GM23338 (cell line): ENCODE measurements around the gene DYNC2LI1.

Experiments used
- CREB1 ChIP-seq: fragments of 250-450 bp; sonication (Bioruptor Pico); IDR thresholded peaks from 2 replicates; pipeline ENCODE4 v1.5.0; 2020; ENCODE audit warnings: low read depth, mild to moderate bottlenecking, moderate library complexity
- ETS1 ChIP-seq: IDR thresholded peaks from 2 replicates; pipeline ENCODE4 v1.6.1; 2016; ENCODE audit warnings: antibody characterized with exemption
- EZH2 ChIP-seq: fragments of 200-600 bp; sonication (generic); IDR thresholded peaks from one replicate; pipeline ENCODE4 v1.8.0; 2017; ENCODE audit warnings: antibody characterized with exemption, mild to moderate bottlenecking, low read depth; ENCODE audit not compliant: unreplicated experiment
- EZH2phosphoT487 ChIP-seq: fragments of 200-600 bp; sonication (generic); IDR thresholded peaks from one replicate; pipeline ENCODE4 v1.8.1; 2018; ENCODE audit warnings: antibody characterized with exemption; ENCODE audit not compliant: unreplicated experiment
- JUNB ChIP-seq: IDR thresholded peaks from one replicate; pipeline ENCODE4 v1.6.1; 2016; ENCODE audit warnings: antibody characterized with exemption; ENCODE audit not compliant: unreplicated experiment
- POLR2AphosphoS5 ChIP-seq: IDR thresholded peaks from 2 replicates; pipeline ENCODE4 v1.6.1; 2016; ENCODE audit warnings: antibody characterized with exemption, low read depth
- ZNF114 ChIP-seq: fragments of 250-450 bp; sonication (Bioruptor Pico); IDR thresholded peaks from 2 replicates; pipeline ENCODE4 v1.5.0; 2020; ENCODE audit warnings: mild to moderate bottlenecking, moderate library complexity
- ZNF331 ChIP-seq: fragments of 250-450 bp; sonication (Bioruptor Pico); IDR thresholded peaks from 2 replicates; pipeline ENCODE4 v1.5.0; 2020; ENCODE audit warnings: low read depth, mild to moderate bottlenecking, moderate library complexity
- TF ChIP-seq, protein P1 (sequence below), 2 experiments: fragments of 200-600 bp in 1 of 2; sonication (generic) in 1 of 2; conservative IDR thresholded peaks; 2 replicates each; pipeline versions ENCODE4 v1.5.1 to v1.6.1; 2016 to 2017; ENCODE audit warnings: antibody characterized with exemption in 2 of 2, low read depth in 2 of 2, mild to moderate bottlenecking in 2 of 2, moderate library complexity in 1 of 2
- TF ChIP-seq, protein P2 (sequence below): IDR thresholded peaks from one replicate; pipeline ENCODE4 v1.6.1; 2018; ENCODE audit warnings: antibody characterized with exemption; ENCODE audit not compliant: unreplicated experiment
- TF ChIP-seq, protein P3 (sequence below): fragments of 250-450 bp; sonication (Bioruptor Pico); IDR thresholded peaks from 2 replicates; pipeline ENCODE4 v1.5.0; 2020; ENCODE audit warnings: mild to moderate bottlenecking, moderate library complexity

- TF ChIP-seq, protein P1, sequence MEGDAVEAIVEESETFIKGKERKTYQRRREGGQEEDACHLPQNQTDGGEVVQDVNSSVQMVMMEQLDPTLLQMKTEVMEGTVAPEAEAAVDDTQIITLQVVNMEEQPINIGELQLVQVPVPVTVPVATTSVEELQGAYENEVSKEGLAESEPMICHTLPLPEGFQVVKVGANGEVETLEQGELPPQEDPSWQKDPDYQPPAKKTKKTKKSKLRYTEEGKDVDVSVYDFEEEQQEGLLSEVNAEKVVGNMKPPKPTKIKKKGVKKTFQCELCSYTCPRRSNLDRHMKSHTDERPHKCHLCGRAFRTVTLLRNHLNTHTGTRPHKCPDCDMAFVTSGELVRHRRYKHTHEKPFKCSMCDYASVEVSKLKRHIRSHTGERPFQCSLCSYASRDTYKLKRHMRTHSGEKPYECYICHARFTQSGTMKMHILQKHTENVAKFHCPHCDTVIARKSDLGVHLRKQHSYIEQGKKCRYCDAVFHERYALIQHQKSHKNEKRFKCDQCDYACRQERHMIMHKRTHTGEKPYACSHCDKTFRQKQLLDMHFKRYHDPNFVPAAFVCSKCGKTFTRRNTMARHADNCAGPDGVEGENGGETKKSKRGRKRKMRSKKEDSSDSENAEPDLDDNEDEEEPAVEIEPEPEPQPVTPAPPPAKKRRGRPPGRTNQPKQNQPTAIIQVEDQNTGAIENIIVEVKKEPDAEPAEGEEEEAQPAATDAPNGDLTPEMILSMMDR (conservative IDR thresholded peaks at IDR 0.05; ENCODE audit: low read depth in 2 of 2) = no peak
- TF ChIP-seq JUNB (no peak), ZNF331 (CRISPR knock-in tag) (no peak), EZH2 (no peak), POLR2AphosphoS5 (no peak), EZH2phosphoT487 (no peak), CREB1 (CRISPR knock-in tag) (no peak), ETS1 (no peak), ZNF114 (CRISPR knock-in tag) (no peak)
- TF ChIP-seq, protein P2, sequence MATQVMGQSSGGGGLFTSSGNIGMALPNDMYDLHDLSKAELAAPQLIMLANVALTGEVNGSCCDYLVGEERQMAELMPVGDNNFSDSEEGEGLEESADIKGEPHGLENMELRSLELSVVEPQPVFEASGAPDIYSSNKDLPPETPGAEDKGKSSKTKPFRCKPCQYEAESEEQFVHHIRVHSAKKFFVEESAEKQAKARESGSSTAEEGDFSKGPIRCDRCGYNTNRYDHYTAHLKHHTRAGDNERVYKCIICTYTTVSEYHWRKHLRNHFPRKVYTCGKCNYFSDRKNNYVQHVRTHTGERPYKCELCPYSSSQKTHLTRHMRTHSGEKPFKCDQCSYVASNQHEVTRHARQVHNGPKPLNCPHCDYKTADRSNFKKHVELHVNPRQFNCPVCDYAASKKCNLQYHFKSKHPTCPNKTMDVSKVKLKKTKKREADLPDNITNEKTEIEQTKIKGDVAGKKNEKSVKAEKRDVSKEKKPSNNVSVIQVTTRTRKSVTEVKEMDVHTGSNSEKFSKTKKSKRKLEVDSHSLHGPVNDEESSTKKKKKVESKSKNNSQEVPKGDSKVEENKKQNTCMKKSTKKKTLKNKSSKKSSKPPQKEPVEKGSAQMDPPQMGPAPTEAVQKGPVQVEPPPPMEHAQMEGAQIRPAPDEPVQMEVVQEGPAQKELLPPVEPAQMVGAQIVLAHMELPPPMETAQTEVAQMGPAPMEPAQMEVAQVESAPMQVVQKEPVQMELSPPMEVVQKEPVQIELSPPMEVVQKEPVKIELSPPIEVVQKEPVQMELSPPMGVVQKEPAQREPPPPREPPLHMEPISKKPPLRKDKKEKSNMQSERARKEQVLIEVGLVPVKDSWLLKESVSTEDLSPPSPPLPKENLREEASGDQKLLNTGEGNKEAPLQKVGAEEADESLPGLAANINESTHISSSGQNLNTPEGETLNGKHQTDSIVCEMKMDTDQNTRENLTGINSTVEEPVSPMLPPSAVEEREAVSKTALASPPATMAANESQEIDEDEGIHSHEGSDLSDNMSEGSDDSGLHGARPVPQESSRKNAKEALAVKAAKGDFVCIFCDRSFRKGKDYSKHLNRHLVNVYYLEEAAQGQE = no peak
- TF ChIP-seq, protein P3, sequence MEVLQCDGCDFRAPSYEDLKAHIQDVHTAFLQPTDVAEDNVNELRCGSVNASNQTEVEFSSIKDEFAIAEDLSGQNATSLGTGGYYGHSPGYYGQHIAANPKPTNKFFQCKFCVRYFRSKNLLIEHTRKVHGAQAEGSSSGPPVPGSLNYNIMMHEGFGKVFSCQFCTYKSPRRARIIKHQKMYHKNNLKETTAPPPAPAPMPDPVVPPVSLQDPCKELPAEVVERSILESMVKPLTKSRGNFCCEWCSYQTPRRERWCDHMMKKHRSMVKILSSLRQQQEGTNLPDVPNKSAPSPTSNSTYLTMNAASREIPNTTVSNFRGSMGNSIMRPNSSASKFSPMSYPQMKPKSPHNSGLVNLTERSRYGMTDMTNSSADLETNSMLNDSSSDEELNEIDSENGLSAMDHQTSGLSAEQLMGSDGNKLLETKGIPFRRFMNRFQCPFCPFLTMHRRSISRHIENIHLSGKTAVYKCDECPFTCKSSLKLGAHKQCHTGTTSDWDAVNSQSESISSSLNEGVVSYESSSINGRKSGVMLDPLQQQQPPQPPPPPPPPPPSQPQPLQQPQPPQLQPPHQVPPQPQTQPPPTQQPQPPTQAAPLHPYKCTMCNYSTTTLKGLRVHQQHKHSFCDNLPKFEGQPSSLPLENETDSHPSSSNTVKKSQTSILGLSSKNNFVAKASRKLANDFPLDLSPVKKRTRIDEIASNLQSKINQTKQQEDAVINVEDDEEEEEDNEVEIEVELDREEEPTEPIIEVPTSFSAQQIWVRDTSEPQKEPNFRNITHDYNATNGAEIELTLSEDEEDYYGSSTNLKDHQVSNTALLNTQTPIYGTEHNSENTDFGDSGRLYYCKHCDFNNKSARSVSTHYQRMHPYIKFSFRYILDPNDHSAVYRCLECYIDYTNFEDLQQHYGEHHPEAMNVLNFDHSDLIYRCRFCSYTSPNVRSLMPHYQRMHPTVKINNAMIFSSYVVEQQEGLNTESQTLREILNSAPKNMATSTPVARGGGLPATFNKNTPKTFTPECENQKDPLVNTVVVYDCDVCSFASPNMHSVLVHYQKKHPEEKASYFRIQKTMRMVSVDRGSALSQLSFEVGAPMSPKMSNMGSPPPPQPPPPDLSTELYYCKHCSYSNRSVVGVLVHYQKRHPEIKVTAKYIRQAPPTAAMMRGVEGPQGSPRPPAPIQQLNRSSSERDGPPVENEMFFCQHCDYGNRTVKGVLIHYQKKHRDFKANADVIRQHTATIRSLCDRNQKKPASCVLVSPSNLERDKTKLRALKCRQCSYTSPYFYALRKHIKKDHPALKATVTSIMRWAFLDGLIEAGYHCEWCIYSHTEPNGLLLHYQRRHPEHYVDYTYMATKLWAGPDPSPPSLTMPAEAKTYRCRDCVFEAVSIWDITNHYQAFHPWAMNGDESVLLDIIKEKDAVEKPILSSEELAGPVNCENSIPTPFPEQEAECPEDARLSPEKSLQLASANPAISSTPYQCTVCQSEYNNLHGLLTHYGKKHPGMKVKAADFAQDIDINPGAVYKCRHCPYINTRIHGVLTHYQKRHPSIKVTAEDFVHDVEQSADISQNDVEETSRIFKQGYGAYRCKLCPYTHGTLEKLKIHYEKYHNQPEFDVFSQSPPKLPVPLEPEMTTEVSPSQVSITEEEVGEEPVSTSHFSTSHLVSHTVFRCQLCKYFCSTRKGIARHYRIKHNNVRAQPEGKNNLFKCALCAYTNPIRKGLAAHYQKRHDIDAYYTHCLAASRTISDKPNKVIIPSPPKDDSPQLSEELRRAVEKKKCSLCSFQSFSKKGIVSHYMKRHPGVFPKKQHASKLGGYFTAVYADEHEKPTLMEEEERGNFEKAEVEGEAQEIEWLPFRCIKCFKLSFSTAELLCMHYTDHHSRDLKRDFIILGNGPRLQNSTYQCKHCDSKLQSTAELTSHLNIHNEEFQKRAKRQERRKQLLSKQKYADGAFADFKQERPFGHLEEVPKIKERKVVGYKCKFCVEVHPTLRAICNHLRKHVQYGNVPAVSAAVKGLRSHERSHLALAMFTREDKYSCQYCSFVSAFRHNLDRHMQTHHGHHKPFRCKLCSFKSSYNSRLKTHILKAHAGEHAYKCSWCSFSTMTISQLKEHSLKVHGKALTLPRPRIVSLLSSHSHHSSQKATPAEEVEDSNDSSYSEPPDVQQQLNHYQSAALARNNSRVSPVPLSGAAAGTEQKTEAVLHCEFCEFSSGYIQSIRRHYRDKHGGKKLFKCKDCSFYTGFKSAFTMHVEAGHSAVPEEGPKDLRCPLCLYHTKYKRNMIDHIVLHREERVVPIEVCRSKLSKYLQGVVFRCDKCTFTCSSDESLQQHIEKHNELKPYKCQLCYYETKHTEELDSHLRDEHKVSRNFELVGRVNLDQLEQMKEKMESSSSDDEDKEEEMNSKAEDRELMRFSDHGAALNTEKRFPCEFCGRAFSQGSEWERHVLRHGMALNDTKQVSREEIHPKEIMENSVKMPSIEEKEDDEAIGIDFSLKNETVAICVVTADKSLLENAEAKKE (CRISPR knock-in tag) = no peak
These were observed 17.4 kb downstream of the DYNC2LI1 start for GRCh38 chr2:43791035-43791765.
